ENCODE data around the gene B4GALT5.

DNA sequence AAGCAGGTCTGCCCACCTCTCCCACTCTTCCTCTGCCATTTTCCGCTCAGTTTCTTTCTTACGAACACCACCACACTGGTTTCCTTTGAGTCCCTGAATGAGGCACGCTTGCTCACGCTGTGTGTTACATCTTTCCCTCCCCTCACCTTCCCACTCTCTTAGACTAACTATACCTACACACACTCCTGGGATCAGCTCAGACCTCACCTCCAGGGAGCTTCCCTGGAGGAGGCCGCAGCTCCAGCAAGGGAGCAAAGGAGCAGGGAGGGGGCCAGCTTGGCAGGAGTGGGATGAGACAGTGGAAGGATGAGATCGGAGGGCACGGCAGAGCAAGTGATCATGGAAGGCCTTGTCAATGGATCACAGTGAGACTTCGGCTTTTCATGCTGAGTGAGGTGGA, 28.3 kb upstream of the B4GALT5 start:
- TF ChIP-seq, protein P1, sequence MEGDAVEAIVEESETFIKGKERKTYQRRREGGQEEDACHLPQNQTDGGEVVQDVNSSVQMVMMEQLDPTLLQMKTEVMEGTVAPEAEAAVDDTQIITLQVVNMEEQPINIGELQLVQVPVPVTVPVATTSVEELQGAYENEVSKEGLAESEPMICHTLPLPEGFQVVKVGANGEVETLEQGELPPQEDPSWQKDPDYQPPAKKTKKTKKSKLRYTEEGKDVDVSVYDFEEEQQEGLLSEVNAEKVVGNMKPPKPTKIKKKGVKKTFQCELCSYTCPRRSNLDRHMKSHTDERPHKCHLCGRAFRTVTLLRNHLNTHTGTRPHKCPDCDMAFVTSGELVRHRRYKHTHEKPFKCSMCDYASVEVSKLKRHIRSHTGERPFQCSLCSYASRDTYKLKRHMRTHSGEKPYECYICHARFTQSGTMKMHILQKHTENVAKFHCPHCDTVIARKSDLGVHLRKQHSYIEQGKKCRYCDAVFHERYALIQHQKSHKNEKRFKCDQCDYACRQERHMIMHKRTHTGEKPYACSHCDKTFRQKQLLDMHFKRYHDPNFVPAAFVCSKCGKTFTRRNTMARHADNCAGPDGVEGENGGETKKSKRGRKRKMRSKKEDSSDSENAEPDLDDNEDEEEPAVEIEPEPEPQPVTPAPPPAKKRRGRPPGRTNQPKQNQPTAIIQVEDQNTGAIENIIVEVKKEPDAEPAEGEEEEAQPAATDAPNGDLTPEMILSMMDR (IDR thresholded peaks at IDR 0.05; ENCODE audit: insufficient read depth, low read length), result no peak
- TF ChIP-seq, protein P2, sequence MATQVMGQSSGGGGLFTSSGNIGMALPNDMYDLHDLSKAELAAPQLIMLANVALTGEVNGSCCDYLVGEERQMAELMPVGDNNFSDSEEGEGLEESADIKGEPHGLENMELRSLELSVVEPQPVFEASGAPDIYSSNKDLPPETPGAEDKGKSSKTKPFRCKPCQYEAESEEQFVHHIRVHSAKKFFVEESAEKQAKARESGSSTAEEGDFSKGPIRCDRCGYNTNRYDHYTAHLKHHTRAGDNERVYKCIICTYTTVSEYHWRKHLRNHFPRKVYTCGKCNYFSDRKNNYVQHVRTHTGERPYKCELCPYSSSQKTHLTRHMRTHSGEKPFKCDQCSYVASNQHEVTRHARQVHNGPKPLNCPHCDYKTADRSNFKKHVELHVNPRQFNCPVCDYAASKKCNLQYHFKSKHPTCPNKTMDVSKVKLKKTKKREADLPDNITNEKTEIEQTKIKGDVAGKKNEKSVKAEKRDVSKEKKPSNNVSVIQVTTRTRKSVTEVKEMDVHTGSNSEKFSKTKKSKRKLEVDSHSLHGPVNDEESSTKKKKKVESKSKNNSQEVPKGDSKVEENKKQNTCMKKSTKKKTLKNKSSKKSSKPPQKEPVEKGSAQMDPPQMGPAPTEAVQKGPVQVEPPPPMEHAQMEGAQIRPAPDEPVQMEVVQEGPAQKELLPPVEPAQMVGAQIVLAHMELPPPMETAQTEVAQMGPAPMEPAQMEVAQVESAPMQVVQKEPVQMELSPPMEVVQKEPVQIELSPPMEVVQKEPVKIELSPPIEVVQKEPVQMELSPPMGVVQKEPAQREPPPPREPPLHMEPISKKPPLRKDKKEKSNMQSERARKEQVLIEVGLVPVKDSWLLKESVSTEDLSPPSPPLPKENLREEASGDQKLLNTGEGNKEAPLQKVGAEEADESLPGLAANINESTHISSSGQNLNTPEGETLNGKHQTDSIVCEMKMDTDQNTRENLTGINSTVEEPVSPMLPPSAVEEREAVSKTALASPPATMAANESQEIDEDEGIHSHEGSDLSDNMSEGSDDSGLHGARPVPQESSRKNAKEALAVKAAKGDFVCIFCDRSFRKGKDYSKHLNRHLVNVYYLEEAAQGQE (IDR thresholded peaks at IDR 0.05; ENCODE audit: insufficient replicate concordance, low read depth), result no peak
